HG02678 (cell line): ENCODE measurements around the gene KAZN.

Source experiments
- ATAC-seq: cut with Tn5 transposase; IDR thresholded peaks from one replicate; pipeline ENCODE4 v1.9.1; 2021; ENCODE audit warnings: mild to moderate bottlenecking, moderate library complexity; ENCODE audit not compliant: unreplicated experiment

Gene KAZN

GRCh38 chr1:14705824-14706223 is 107.3 kb downstream of the KAZN start:
- ATAC-seq, result no peak

GRCh38 chr1:14706631-14707030 is 108.1 kb downstream of the KAZN start:
- no peak for ATAC-seq

GRCh38 chr1:14707531-14708445 is 109.3 kb downstream of the KAZN start:
- ATAC-seq, result no peak

GRCh38 chr1:14710331-14710730 is 111.8 kb downstream of the KAZN start:
- no peak for ATAC-seq

GRCh38 chr1:14712136-14712535 is 113.7 kb downstream of the KAZN start:
- ATAC-seq, result no peak

- ATAC-seq, result no peak
These were observed 114.6 kb downstream of the KAZN start for GRCh38 chr1:14713077-14713476.

GRCh38 chr1:14715266-14715665 is 116.8 kb downstream of the KAZN start:
- no peak for ATAC-seq

GRCh38 chr1:14715802-14716201 is 117.3 kb downstream of the KAZN start:
- no peak for ATAC-seq

- ATAC-seq, result no peak
These were observed 118.0 kb downstream of the KAZN start for GRCh38 chr1:14716474-14716873.

- no peak for ATAC-seq
These were observed 120.0 kb downstream of the KAZN start for GRCh38 chr1:14718476-14718875.

GRCh38 chr1:14723401-14723800 is 124.9 kb downstream of the KAZN start:
- ATAC-seq, result no peak

- no peak for ATAC-seq
These were observed 125.8 kb downstream of the KAZN start for GRCh38 chr1:14724246-14724645.

- ATAC-seq, result no peak
These were observed 126.2 kb downstream of the KAZN start for GRCh38 chr1:14724678-14725077.

- no peak for ATAC-seq
These were observed 126.8 kb downstream of the KAZN start for GRCh38 chr1:14725238-14725637.

- no peak for ATAC-seq
These were observed 127.2 kb downstream of the KAZN start for GRCh38 chr1:14725695-14726094.

- ATAC-seq, result no peak
These were observed 128.1 kb downstream of the KAZN start for GRCh38 chr1:14726606-14727005.

- no peak for ATAC-seq
These were observed 130.0 kb downstream of the KAZN start for GRCh38 chr1:14728516-14728915.

GRCh38 chr1:14732728-14733047 is 134.2 kb downstream of the KAZN start:
- ATAC-seq, result no peak

GRCh38 chr1:14733048-14733778 is 134.7 kb downstream of the KAZN start:
- no peak for ATAC-seq

- no peak for ATAC-seq
These were observed 135.3 kb downstream of the KAZN start for GRCh38 chr1:14733779-14734140.

GRCh38 chr1:14735841-14736240 is 137.4 kb downstream of the KAZN start:
- no peak for ATAC-seq

- no peak for ATAC-seq
These were observed 139.1 kb downstream of the KAZN start for GRCh38 chr1:14737561-14738094.
